Hepatocyte (in vitro differentiated cells): ENCODE results near the gene RBKS.

Experiments used
- CTCF ChIP-seq: fragments of 200-600 bp; sonication (generic); IDR thresholded peaks from 2 replicates; pipeline ENCODE4 v1.5.1; 2016; ENCODE audit warnings: antibody characterized with exemption, mild to moderate bottlenecking; ENCODE audit not compliant: poor library complexity
- EZH2 ChIP-seq: fragments of 200-600 bp; sonication (generic); IDR thresholded peaks from 2 replicates; pipeline ENCODE4 v1.6.1; 2016; ENCODE audit warnings: antibody characterized with exemption, mild to moderate bottlenecking, borderline replicate concordance
- EZH2phosphoT487 ChIP-seq: fragments of 200-600 bp; sonication (generic); IDR thresholded peaks from one replicate; pipeline ENCODE4 v1.6.1; 2018; ENCODE audit warnings: antibody characterized with exemption, mild to moderate bottlenecking, low read depth, moderate library complexity; ENCODE audit not compliant: unreplicated experiment, severe bottlenecking

- TF ChIP-seq CTCF (no peak), EZH2 (no peak), EZH2phosphoT487 (no peak)
Observed at GRCh38 chr2:27911458-27912210, 21.4 kb upstream of the RBKS start.
